GM21367 (cell line): ENCODE measurements around the gene C2orf76.
"Not testable (repeated sequence)": the region's sequence is repeated elsewhere in the genome, so short reads cannot be mapped to it uniquely, and the experiment has no call there.

Source experiments
- ATAC-seq: cut with Tn5 transposase; IDR thresholded peaks from one replicate; pipeline ENCODE4 v1.9.1; 2021; ENCODE audit not compliant: unreplicated experiment

The C2orf76 gene

GRCh38 chr2:119366649-119367471, at the start of gene C2orf76, which contains the start of gene DBI:
TSS of gene C2orf76 (minus strand) at chr2:119366834. CDS start at chr2:119339959, 26,875 bp downstream.
TSS of gene DBI (plus strand) at chr2:119366977. CDS start at chr2:119367052, 75 bp downstream.
- peak; percentile 94 for ATAC-seq

- ATAC-seq = no peak
Observed at GRCh38 chr2:119415630-119416029, 49.0 kb upstream of the C2orf76 start.

- no peak for ATAC-seq
Observed at GRCh38 chr2:119414894-119415293, 48.3 kb upstream of the C2orf76 start.

GRCh38 chr2:119409506-119409905, 42.9 kb upstream of the C2orf76 start:
- ATAC-seq = no peak

- no peak for ATAC-seq
Observed at GRCh38 chr2:119408221-119408619, 41.6 kb upstream of the C2orf76 start.

- ATAC-seq = no peak
Observed at GRCh38 chr2:119407430-119408220, 41.0 kb upstream of the C2orf76 start.

GRCh38 chr2:119405151-119405550, 38.5 kb upstream of the C2orf76 start:
- no peak for ATAC-seq

- ATAC-seq = not testable (repeated sequence)
Observed at GRCh38 chr2:119403618-119404017, 37.0 kb upstream of the C2orf76 start.

- no peak for ATAC-seq
Observed at GRCh38 chr2:119402645-119403560, 36.3 kb upstream of the C2orf76 start.

GRCh38 chr2:119402106-119402505, 35.5 kb upstream of the C2orf76 start:
- no peak for ATAC-seq

GRCh38 chr2:119397196-119397595, 30.6 kb upstream of the C2orf76 start:
- ATAC-seq = no peak

- ATAC-seq = no peak
Observed at GRCh38 chr2:119393971-119394748, 27.5 kb upstream of the C2orf76 start.

GRCh38 chr2:119389615-119390306, 23.1 kb upstream of the C2orf76 start:
- ATAC-seq = no peak

GRCh38 chr2:119387381-119388129, 20.9 kb upstream of the C2orf76 start:
- ATAC-seq = peak; percentile 77

- no peak for ATAC-seq
Observed at GRCh38 chr2:119385466-119385865, 18.8 kb upstream of the C2orf76 start.

- ATAC-seq = no peak
Observed at GRCh38 chr2:119384971-119385370, 18.3 kb upstream of the C2orf76 start.

- ATAC-seq = no peak
Observed at GRCh38 chr2:119383410-119384140, 16.9 kb upstream of the C2orf76 start.

- ATAC-seq = no peak
Observed at GRCh38 chr2:119378566-119378965, 11.9 kb upstream of the C2orf76 start.
